ENCODE data around the gene AUTS2.

DNA sequence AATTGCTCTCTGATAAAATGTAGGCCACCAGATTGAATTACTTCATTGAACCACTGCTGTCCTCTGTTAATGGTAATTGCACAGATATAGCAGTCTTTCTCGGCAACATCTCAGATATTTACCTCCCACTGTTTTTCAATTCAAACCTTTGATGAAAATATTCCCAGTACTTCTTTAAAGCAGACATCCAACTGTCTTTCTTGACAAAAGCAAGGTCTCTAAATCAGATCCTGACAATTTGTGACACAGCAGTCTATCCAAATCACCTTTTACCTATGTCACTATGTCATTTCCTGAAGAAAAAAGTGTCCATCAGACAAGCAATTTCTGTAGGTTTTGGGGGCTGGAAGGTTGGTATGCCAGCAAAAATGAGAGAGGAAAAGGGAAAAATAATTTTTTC is 555.7 kb downstream of the AUTS2 start:
- no peak for TF ChIP-seq GATA2 (IDR thresholded peaks at IDR 0.05; ENCODE audit: low read depth, low read length)
- no peak for TF ChIP-seq GATA3 (IDR thresholded peaks at IDR 0.05; ENCODE audit: low read depth, low read length)
